GM21528 (cell line): Measurements from ENCODE around the gene AHDC1.
"Not testable (repeated sequence)": the region's sequence is repeated elsewhere in the genome, so short reads cannot be mapped to it uniquely, and the experiment has no call there.

Experiments
- ATAC-seq: cut with Tn5 transposase; IDR thresholded peaks from one replicate; pipeline ENCODE4 v1.9.1; 2021; ENCODE audit warnings: mild to moderate bottlenecking, moderate library complexity; ENCODE audit not compliant: unreplicated experiment, low FRiP score

AHDC1 gene

DNA sequence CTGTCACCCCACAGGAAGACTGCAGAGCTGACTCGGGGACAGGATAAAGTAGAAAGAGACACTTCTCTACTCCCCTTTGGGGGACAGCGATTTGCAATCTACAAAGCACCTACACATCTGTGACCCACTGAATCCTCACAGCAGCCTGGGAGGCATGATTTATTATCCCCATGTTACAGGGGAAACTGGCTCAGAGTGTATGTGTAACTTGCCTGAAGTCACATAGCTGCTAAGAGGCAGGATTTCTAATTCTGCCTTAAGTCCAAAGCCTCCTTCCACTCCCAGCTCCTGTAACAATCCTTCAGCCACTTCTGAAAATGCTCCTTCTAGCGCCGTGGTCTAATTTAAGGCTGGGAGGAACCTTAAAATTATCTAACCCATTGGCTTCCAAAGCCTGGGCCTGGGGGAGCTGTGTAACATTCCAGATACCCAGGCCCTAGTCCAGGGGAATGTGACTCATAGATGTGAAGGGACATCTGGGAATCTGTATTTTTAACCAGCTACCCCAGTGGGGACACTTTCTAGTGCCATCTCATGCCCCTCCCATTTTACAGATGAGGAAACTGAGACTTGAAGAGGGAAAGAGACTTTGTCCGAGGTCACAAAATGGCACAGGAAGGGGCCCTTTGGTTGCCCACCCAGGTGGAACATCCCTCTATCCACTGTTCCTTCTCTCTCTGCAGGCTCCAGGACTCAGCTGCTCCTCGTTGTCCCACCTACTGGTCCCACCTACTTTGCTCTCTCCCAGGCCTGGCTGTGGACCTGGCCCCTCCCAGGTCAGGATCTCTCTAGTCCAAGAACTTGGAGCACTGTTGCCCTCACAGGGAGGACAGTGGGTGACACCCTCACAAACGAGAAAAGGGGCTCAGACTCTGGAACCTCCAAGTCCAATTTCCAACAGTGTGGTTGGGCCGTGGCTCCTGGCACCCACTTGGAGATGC is 48.9 kb downstream of the AHDC1 start:
- no peak for ATAC-seq

DNA sequence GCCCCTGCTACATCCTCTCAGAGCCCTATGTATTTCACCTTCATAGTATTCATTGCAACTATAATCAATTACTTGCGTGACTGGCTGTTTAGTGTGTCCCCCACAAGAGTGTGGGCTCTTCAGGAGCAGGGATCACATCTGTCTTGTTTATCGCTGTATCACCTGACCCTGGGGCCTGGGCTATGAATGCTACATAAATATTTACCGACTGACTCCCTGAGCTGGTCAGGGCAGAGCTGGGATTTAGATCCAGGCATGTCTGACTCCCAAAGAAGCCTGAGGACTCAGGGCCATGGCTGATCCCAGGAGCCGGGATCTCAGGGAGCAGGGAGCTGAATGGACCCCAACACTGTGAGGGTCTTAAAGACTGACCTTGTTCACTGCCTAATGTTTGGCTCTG is 49.7 kb downstream of the AHDC1 start:
- ATAC-seq = no peak

DNA sequence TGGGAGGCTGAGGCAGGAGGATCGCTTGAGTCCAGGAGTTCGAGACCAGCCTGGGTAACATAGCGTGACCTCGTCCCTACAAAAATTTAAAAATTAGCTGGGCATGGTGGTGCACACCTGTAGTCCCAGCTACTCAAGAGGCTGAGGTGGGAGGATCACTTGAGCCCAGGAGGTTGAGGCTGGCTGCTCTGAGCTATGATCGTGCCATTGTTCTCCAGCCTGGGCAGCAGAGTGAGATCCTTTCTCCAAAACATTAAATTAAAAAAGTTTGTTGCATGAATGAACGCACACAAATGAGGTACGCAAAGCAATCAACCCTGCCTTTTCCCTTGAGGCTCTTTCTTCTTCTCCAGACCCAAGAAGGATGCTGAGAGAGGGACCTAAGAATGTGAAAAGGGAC is 50.1 kb downstream of the AHDC1 start:
- not testable (repeated sequence) for ATAC-seq

GRCh38 chr1:27552911-27553420 is 51.0 kb downstream of the AHDC1 start:
- no peak for ATAC-seq

- ATAC-seq = no peak
These were observed 52.0 kb downstream of the AHDC1 start for GRCh38 chr1:27551953-27552312.

- ATAC-seq = no peak
These were observed 52.6 kb downstream of the AHDC1 start for GRCh38 chr1:27551170-27551952.

DNA sequence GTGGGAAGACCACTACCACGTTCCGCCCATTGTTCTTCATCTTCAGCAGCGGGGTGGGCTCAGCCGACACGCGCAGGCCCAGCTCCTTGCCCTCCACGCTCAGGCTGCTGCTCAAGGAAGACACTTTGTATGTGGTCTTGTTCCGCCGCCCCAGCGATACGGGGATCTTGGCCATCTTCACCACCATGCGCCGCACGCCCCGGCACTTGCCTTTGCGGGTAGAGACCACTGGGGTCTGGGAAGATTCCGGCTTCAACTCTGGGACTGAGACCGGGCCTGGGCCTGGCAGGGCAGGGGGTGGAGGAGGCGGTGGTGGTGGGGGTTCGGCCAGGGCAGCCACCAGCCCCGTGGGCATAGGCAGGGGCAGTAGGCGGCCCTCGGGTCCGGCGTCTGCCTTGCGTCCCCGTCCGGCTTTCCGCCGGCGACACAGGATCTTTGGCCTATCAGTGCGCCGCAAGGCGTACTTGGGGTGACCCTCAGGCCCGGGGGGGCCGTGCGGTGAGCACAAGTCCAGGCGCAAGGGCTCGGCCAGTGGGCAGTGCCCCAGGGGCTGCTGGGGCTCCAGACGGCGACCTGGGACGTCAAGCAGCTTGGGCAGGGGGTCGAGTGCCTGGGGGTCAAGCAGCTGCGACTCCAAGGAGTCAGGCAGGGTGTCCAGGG is 53.3 kb downstream of the AHDC1 start:
- no peak for ATAC-seq

- ATAC-seq = no peak
These were observed 54.0 kb downstream of the AHDC1 start for GRCh38 chr1:27549807-27550408.

GRCh38 chr1:27548858-27549719 is 54.9 kb downstream of the AHDC1 start:
- no peak for ATAC-seq

DNA sequence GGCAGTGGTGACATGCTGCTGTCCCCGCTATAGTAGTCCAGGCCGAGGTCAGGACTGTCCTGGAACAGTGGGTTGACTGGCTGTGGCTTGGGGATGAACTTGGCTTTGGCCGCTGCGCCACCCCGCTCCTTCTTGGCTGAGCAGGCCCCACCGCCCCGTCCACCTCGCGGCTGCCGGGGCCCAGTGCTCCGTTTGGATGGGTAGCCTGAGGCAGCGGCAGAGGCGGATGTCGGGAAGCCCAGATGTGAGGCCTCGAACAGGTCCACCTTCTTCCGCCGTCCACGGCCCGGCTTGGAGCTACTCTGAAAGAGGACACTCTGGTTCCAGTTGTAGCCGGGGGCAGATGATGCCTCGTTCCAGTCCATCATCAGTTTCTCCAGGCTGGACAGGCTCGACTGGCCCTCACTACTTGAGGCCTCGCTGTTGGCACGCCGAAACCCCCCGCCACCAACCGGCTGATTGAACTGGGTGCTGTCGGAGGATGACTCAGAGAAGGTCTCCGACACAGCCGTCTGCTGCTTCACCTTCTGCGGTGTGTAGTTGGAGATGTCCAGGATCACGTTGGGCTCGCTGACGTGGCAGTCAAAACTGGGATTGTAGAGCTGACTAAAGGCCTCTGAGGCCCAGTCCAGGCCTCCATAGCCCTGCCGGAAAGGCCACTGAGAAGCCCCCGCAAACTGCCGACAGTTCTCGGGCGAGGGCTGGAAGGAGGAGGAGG is 55.6 kb downstream of the AHDC1 start:
- no peak for ATAC-seq

DNA sequence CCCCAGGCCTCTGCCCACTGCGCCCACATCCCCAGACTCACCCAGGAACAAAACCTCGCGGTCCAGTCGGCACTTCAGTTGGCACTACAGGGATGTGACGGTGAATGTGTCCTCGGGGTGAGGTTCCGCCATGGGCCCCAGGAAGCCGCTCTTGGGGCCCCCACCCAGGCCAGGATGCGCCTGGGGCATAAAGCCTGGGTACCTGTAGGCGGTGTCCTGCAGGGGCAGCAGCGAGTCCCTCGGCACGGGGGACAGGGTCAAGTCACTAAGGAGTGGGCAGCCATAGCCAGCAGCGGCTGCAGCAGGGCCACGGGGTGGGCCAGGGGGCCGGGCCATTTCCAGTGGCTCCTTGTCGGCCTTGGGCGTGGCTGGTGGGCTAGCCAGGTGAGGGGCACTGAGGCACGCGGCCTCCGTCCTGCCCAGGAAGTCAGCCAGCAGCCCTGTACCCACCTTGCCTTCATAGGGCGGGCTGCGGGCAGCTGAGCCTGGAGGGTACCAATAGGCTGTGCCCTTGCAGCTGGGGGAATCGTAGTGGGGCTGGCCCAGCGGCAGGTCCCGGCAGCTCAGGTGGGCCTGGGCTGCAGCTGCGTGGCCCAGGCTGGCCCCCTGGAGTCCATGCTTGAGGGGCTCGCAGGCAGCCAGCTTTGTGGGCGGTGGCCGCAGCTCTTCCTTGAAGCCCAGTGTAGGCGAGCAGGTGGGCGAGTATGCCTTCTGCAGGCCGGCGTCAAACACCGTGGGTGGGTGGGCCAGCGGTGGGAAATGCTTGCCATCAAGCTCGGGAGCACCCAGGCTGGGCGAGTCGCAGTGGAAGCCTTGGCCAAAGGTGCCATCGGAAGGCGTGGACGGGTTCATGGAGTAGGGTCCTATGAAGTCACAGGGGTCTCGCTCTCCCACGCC is 56.5 kb downstream of the AHDC1 start:
- ATAC-seq = no peak

- no peak for ATAC-seq
These were observed 58.1 kb downstream of the AHDC1 start for GRCh38 chr1:27545876-27546275.

DNA sequence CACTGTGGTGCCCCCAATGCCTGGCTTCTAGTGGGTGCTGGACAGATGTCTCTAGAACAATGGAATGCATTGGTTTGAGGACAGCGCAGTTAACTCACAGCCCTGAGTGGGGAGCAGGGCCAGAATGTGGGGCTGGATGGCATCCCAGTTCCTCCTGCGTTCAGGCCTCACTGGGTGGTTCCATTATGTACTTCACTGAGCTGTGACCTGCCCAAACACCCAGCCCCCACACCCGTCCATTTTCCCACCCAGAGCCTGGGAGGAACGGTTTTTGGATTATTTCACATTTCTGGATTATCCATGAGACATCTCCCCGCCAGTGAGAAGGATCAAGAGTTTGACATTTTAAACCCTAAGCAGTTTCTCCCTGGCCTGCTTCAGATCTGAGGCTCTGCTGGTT is 58.7 kb downstream of the AHDC1 start:
- ATAC-seq = no peak

DNA sequence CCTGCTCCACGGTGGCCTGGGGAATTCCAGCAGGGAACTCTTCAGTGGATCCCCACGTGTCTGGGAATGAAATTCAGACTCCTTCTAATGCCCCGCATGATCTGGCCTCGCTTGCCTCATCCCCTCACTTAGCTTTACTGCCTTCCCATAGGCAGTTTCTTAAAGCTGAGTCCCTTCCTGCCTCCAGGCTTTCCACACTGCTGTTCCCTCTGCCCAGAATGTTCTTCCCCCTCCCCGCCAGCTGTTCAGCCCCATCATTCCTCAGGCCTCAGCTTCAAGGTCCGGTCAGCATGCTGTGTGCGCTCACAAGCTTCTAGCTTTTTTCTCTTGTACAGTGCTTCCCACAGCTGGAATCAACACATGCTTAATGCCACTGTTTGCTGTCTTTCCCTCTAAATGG is 59.1 kb downstream of the AHDC1 start:
- ATAC-seq = no peak

GRCh38 chr1:27543284-27543683 is 60.7 kb downstream of the AHDC1 start:
- ATAC-seq = no peak

DNA sequence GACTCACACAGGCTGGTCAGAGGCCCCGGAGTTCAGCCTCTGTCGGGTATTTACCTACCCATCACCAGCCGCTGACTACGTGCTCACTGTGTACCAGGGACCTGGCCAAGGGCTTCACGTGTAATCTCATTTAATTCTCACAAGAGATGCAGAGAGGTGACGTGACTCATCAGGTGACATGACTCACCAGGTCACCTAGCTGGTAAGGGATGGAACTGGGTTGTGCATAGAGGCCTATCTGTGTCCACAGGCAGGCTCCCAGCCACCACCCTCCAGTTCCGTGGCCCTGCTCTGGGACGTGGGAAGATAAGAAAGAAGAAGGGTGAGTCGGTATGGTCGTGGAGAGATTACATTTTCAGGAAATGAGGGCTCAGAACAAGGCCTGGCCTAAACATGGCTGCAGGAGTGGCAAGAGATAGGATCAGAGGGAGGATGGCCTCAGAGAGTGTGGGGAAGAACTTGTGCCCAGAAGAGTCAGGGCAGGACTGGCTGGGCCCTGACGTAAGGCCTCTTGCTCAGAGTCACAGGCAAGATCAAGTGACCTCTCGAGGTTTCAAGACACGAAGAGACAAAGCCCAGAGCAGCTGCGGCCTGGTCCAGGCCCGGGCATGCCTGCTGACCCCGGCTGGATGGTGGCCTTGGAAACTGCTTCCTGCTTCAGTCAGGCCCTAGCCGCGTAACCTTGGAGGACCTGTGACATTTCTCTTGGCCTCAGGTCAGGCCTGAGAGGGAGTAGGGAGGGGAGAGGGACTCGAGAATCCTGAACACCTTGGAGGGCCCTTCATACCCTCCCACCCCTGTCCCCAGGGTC is 61.3 kb downstream of the AHDC1 start:
- no peak for ATAC-seq
